GM12878 (cell line): ENCODE data around the gene PPOX. TPM values are rescaled to one million over a fixed set of nuclear protein-coding genes. Genes with fewer than 3 reads are reported as not detected.

ENCODE experiments used
- BMI1 ChIP-seq: fragments of 450-650 bp; IDR thresholded peaks from 2 replicates; pipeline ENCODE4 v1.6.1; 2016; ENCODE audit warnings: mild to moderate bottlenecking, moderate library complexity, borderline replicate concordance
- BRCA1 ChIP-seq: IDR thresholded peaks from 2 replicates; pipeline ENCODE4 v1.6.1; 2011; ENCODE audit warnings: low read depth, low read length, improper control_type of control experiment
- CEBPB ChIP-seq, 2 experiments: fragments of 150-350 bp in 1 of 2; IDR thresholded peaks; 2 replicates each; pipeline ENCODE4 v1.6.1; 2012 to 2014; ENCODE audit warnings: low read depth in 2 of 2, low read length in 2 of 2, borderline replicate concordance in 1 of 2, inconsistent platforms in 1 of 2
- CREB1 ChIP-seq: IDR thresholded peaks from 2 replicates; pipeline ENCODE4 v1.6.1; 2012; ENCODE audit warnings: low read depth, mild to moderate bottlenecking, inconsistent platforms
- FOXM1 ChIP-seq: IDR thresholded peaks from 2 replicates; pipeline ENCODE4 v1.6.1; 2012; ENCODE audit warnings: low read depth, mild to moderate bottlenecking, inconsistent platforms, low read length, moderate library complexity
- HCFC1 ChIP-seq: fragments of 150-350 bp; IDR thresholded peaks from 2 replicates; pipeline ENCODE4 v1.6.1; 2014; ENCODE audit warnings: low read length
- KLF5 ChIP-seq: fragments of 450-650 bp; IDR thresholded peaks from 2 replicates; pipeline ENCODE4 v1.6.1; 2014; ENCODE audit warnings: mild to moderate bottlenecking; ENCODE audit not compliant: partially characterized antibody
- MTA3 ChIP-seq: IDR thresholded peaks from 2 replicates; pipeline ENCODE4 v1.6.1; 2012; ENCODE audit warnings: low read length, inconsistent platforms, borderline replicate concordance
- MYB ChIP-seq: fragments of 150-350 bp; IDR thresholded peaks from 2 replicates; pipeline ENCODE4 v1.6.1; 2014; ENCODE audit warnings: mild to moderate bottlenecking, low read depth, low read length, borderline replicate concordance
- NFYA ChIP-seq: IDR thresholded peaks from 2 replicates; pipeline ENCODE4 v1.6.1; 2011; ENCODE audit warnings: low read depth, mild to moderate bottlenecking, low read length, improper control_type of control experiment, borderline replicate concordance
- NFYB ChIP-seq: IDR thresholded peaks from 2 replicates; pipeline ENCODE4 v1.6.1; 2011; ENCODE audit warnings: low read depth, mild to moderate bottlenecking, low read length, improper control_type of control experiment, moderate library complexity; ENCODE audit not compliant: insufficient read depth
- NR2C1 ChIP-seq: fragments of 450-650 bp; IDR thresholded peaks from 2 replicates; pipeline ENCODE4 v1.6.1; 2017; ENCODE audit warnings: antibody characterized with exemption, mild to moderate bottlenecking, moderate library complexity
- NR2F1 ChIP-seq: fragments of 450-650 bp; conservative IDR thresholded peaks from 2 replicates; pipeline ENCODE4 v1.6.1; 2017; ENCODE audit warnings: mild to moderate bottlenecking
- NRF1 ChIP-seq: conservative IDR thresholded peaks from 2 replicates; pipeline ENCODE4 v1.6.1; 2011; ENCODE audit warnings: mild to moderate bottlenecking, low read depth, low read length, improper control_type of control experiment
- PAX8 ChIP-seq: fragments of 450-650 bp; IDR thresholded peaks from 2 replicates; pipeline ENCODE4 v1.6.1; 2017; ENCODE audit warnings: mild to moderate bottlenecking, moderate library complexity
- RB1 ChIP-seq: fragments of 450-650 bp; formaldehyde crosslinking; IDR thresholded peaks from 2 replicates; pipeline ENCODE4 v1.6.1; 2017; ENCODE audit warnings: mild to moderate bottlenecking, borderline replicate concordance
- SIX5 ChIP-seq: IDR thresholded peaks from 2 replicates; pipeline ENCODE4 v1.6.1; 2011; ENCODE audit warnings: mild to moderate bottlenecking, low read depth, low read length, moderate library complexity; ENCODE audit not compliant: severe bottlenecking
- SMARCA5 ChIP-seq: fragments of 450-650 bp; IDR thresholded peaks from 2 replicates; pipeline ENCODE4 v1.6.1; 2017; ENCODE audit warnings: mild to moderate bottlenecking
- SREBF2 ChIP-seq: IDR thresholded peaks from 2 replicates; pipeline ENCODE4 v1.6.1; 2012; ENCODE audit warnings: mild to moderate bottlenecking, low read length
- SUPT20H ChIP-seq: IDR thresholded peaks from 2 replicates; pipeline ENCODE4 v1.6.1; 2011; ENCODE audit warnings: low read depth, mild to moderate bottlenecking, low read length, moderate library complexity, borderline replicate concordance; ENCODE audit not compliant: control insufficient read depth
- ZBED1 ChIP-seq: IDR thresholded peaks from 2 replicates; pipeline ENCODE4 v1.6.1; 2016; ENCODE audit warnings: borderline replicate concordance
- ZNF384 ChIP-seq: IDR thresholded peaks from 2 replicates; pipeline ENCODE4 v1.6.1; 2012; ENCODE audit warnings: low read depth, mild to moderate bottlenecking, low read length, improper control_type of control experiment, borderline replicate concordance
- polyA plus RNA-seq, 11 experiments: library from polyadenylated mRNA; depleted of rRNA in 4 of 11; unstranded in 6 of 11; stranded (reverse) in 5 of 11; fragments of >200 nt; fragmentation: Nextera tagmentation in 4 of 11; fragmentation: Illumina TruSeq in 1 of 11; extraction: Ambion mirVana in 4 of 11; extraction: Trizol in 1 of 11; gene quantifications; 1 replicate in 1 of 11; 2 replicates in 10 of 11; pipeline versions ENCODE4 v1.2.1 to v1.2.3, GENCODE V29; 2011 to 2016; ENCODE audit warnings: inconsistent platforms in 2 of 11, missing spikeins in 2 of 11, low read depth in 1 of 11
- total RNA-seq, 4 experiments: library from RNA; depleted of rRNA in 3 of 4; stranded (reverse); fragments of >200 nt in 3 of 4; fragmentation: Illumina TruSeq in 1 of 4; extraction: Trizol in 1 of 4; gene quantifications; 2 replicates each; pipeline versions ENCODE4 v1.2.1 to v1.2.3, GENCODE V29; 2013 to 2021
- TF ChIP-seq, protein P1 (sequence below): fragments of 450-650 bp; IDR thresholded peaks from 2 replicates; pipeline ENCODE4 v1.6.1; 2018; ENCODE audit warnings: borderline replicate concordance, mild to moderate bottlenecking; ENCODE audit not compliant: partially characterized antibody
- TF ChIP-seq, protein P2 (sequence below): fragments of 450-650 bp; formaldehyde crosslinking; IDR thresholded peaks from 2 replicates; pipeline ENCODE4 v1.5.0; 2022; ENCODE audit warnings: mild to moderate bottlenecking, missing genetic modification characterization

Gene PPOX
- total and polyA plus RNA-seq, 10 of the 15 experiments (the other 5 are each of a cell fraction or from before 2014, with no cell fraction given): 8.9 to 31.5 (median 20.3) TPM

DNA sequence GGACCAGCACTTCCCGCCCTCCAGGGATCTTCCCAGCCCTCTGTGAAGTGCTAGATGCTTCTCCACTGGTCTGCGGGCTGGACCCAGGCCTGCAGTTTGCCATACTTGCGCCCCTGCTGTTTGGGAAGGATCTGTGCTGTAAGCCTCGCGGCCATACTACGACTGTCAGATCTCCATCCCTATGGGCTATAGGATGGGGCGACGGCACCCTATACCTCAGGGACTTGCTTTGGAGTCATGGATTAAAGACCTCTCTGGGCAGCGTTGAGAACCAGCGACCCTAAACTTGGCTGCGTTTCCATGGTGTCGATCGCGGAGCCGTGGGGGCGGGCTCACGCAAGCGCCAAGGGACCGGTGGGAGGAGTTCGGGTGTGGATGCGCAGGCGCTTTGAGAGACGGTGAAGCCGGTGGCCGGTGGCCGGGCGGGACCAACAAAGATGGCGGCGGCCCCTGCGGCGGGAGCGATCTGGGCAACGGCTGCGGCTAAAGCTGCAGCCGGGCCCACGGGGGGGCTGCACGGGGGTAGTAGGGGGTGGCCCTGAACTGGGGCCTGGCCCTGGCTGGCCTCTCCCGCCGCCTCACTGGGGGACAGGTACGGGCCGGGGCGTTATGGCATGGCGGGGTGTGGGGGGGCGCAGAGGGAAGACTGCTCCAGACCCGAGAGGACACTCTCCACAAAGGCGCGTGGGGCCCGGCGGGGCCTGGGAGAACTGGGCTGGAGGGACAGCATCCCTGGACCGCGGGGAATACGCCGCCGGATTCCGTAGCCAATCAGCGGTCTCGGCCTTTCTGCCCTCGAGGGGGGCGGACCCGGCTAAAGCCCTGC lies 6.9 kb upstream of the PPOX start, which contains the start of gene USP21 (continued):
- peak; percentile 28 for TF ChIP-seq KLF5
- TF ChIP-seq NFYB: peak; percentile 85
- TF ChIP-seq BRCA1: no peak
- TF ChIP-seq SUPT20H: no peak
- TF ChIP-seq ZBED1: no peak
- TF ChIP-seq, protein P1, sequence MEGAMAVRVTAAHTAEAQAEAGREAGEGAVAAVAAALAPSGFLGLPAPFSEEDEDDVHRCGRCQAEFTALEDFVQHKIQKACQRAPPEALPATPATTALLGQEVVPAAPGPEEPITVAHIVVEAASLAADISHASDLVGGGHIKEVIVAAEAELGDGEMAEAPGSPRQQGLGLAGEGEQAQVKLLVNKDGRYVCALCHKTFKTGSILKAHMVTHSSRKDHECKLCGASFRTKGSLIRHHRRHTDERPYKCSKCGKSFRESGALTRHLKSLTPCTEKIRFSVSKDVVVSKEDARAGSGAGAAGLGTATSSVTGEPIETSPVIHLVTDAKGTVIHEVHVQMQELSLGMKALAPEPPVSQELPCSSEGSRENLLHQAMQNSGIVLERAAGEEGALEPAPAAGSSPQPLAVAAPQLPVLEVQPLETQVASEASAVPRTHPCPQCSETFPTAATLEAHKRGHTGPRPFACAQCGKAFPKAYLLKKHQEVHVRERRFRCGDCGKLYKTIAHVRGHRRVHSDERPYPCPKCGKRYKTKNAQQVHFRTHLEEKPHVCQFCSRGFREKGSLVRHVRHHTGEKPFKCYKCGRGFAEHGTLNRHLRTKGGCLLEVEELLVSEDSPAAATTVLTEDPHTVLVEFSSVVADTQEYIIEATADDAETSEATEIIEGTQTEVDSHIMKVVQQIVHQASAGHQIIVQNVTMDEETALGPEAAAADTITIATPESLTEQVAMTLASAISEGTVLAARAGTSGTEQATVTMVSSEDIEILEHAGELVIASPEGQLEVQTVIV: no peak
- TF ChIP-seq RB1: no peak; the same call in 1 of the 2 replicates
- peak; percentile 49 for TF ChIP-seq NR2C1
- no peak for TF ChIP-seq SREBF2
- TF ChIP-seq, protein P2, sequence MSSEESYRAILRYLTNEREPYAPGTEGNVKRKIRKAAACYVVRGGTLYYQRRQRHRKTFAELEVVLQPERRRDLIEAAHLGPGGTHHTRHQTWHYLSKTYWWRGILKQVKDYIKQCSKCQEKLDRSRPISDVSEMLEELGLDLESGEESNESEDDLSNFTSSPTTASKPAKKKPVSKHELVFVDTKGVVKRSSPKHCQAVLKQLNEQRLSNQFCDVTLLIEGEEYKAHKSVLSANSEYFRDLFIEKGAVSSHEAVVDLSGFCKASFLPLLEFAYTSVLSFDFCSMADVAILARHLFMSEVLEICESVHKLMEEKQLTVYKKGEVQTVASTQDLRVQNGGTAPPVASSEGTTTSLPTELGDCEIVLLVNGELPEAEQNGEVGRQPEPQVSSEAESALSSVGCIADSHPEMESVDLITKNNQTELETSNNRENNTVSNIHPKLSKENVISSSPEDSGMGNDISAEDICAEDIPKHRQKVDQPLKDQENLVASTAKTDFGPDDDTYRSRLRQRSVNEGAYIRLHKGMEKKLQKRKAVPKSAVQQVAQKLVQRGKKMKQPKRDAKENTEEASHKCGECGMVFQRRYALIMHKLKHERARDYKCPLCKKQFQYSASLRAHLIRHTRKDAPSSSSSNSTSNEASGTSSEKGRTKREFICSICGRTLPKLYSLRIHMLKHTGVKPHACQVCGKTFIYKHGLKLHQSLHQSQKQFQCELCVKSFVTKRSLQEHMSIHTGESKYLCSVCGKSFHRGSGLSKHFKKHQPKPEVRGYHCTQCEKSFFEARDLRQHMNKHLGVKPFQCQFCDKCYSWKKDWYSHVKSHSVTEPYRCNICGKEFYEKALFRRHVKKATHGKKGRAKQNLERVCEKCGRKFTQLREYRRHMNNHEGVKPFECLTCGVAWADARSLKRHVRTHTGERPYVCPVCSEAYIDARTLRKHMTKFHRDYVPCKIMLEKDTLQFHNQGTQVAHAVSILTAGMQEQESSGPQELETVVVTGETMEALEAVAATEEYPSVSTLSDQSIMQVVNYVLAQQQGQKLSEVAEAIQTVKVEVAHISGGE (CRISPR knock-in tag): no peak
- peak; percentile 66 for TF ChIP-seq SIX5
- TF ChIP-seq NR2F1: peak; percentile 40
- TF ChIP-seq BMI1: peak; percentile 56; the same call in 1 of the 2 replicates
- no peak for TF ChIP-seq NFYA
- TF ChIP-seq ZNF384: no peak
- peak; percentile 66 for TF ChIP-seq CREB1
- no peak for TF ChIP-seq CEBPB (IDR thresholded peaks at IDR 0.05; ENCODE audit: borderline replicate concordance in 1 of 2, low read depth in 2 of 2, low read length in 2 of 2)
- peak; percentile 99 for TF ChIP-seq NRF1
- TF ChIP-seq HCFC1: peak; percentile 82
- no peak for TF ChIP-seq PAX8
- TF ChIP-seq SMARCA5: no peak
- TF ChIP-seq MYB: 0 out of 2 replicates have a peak, but pooled peaks have one; percentile 22
- no peak for TF ChIP-seq FOXM1
- TF ChIP-seq MTA3: 0 out of 2 replicates have a peak, but pooled peaks have one; percentile 34
